CD14-positive monocyte (primary cell): Measurements from ENCODE around the gene PRR13. TPM values are rescaled to one million over a fixed set of nuclear protein-coding genes. Genes with fewer than 3 reads are reported as not detected.

Experiments
- DNase-seq, 3 donors: peaks; one replicate each; pipeline ENCODE4 v3.0.0-alpha.2; 2011 to 2022
- H2AFZ ChIP-seq: 2 replicates; pipeline ENCODE4 v1.6.0; 2012; ENCODE audit warnings: mild to moderate bottlenecking, low read depth, low read length, inconsistent platforms; ENCODE audit not compliant: insufficient read depth, poor library complexity, severe bottlenecking
- H3K27ac ChIP-seq, 2 donors: 1 replicate in 1 of 2; 2 replicates in 1 of 2; pipeline ENCODE4 v1.5.1; 2012 to 2013; ENCODE audit warnings: low read length in 2 of 2, control low read depth in 1 of 2, inconsistent platforms in 1 of 2, low read depth in 1 of 2, mild to moderate bottlenecking in 1 of 2
- H3K27me3 ChIP-seq, 2 donors: one replicate each; pipeline versions ENCODE4 v1.6.0 to v1.6.1; 2011 to 2013; ENCODE audit warnings: low read length in 2 of 2; ENCODE audit not compliant: control insufficient read depth in 2 of 2, insufficient read depth in 2 of 2
- H3K36me3 ChIP-seq, 2 donors: replicated peaks in 1 of 2; 1 replicate in 1 of 2; 2 replicates in 1 of 2; pipeline versions ENCODE4 v1.5.1 to v1.6.1; 2012 to 2013; ENCODE audit warnings: low read length in 2 of 2, control low read depth in 1 of 2, inconsistent platforms in 1 of 2, mild to moderate bottlenecking in 1 of 2; ENCODE audit not compliant: insufficient read depth in 2 of 2, control insufficient read depth in 1 of 2
- H3K4me1 ChIP-seq, 2 donors: 1 replicate in 1 of 2; 2 replicates in 1 of 2; pipeline versions ENCODE4 v1.5.1 to v1.6.1; 2012 to 2013; ENCODE audit warnings: low read length in 2 of 2, control low read depth in 1 of 2, inconsistent platforms in 1 of 2, mild to moderate bottlenecking in 1 of 2, moderate library complexity in 1 of 2; ENCODE audit not compliant: insufficient read depth in 2 of 2, control insufficient read depth in 1 of 2
- H3K4me2 ChIP-seq: replicated peaks from 2 replicates; pipeline ENCODE3; 2012; ENCODE audit warnings: low read length, moderate library complexity, mild to moderate bottlenecking; ENCODE audit not compliant: poor library complexity, severe bottlenecking; ENCODE audit errors: extremely low read depth
- H3K4me3 ChIP-seq, 3 experiments: fragments of 200-600 bp in 1 of 3; sonication (generic) in 1 of 3; replicated peaks in 1 of 3; 1 replicate in 2 of 3; 2 replicates in 1 of 3; pipeline ENCODE4 v1.5.1; 2011 to 2013; ENCODE audit warnings: low read length in 3 of 3, mild to moderate bottlenecking in 3 of 3, control low read depth in 2 of 3, low read depth in 2 of 3, inconsistent platforms in 1 of 3, moderate library complexity in 1 of 3
- H3K79me2 ChIP-seq: 2 replicates; pipeline ENCODE4 v1.6.0; 2012; ENCODE audit warnings: mild to moderate bottlenecking, control low read depth, inconsistent platforms, low read length, moderate library complexity; ENCODE audit not compliant: insufficient read depth
- H3K9ac ChIP-seq: 2 replicates; pipeline ENCODE4 v1.6.0; 2017; ENCODE audit warnings: low read length, mild to moderate bottlenecking; ENCODE audit not compliant: insufficient read depth, poor library complexity, severe bottlenecking
- H3K9me3 ChIP-seq, 2 donors: replicated peaks in 1 of 2; 1 replicate in 1 of 2; 2 replicates in 1 of 2; pipeline versions ENCODE4 v1.5.1 to v1.6.1; 2012 to 2013; ENCODE audit warnings: low read length in 2 of 2, control low read depth in 1 of 2; ENCODE audit not compliant: control insufficient read depth in 1 of 2, insufficient read depth in 1 of 2
- H4K20me1 ChIP-seq: 2 replicates; pipeline ENCODE4 v1.6.0; 2012; ENCODE audit warnings: mild to moderate bottlenecking, low read length, control low read depth, moderate library complexity; ENCODE audit not compliant: insufficient read depth
- H3K27ac Mint-ChIP-seq, 7 donors: one replicate each; pipeline ENCODE4 v1.8.0; 2020; ENCODE audit warnings: mild to moderate bottlenecking in 7 of 7, mixed read lengths in 7 of 7, moderate library complexity in 6 of 7, inconsistent platforms in 2 of 7
- H3K27me3 Mint-ChIP-seq, 3 donors: one replicate each; pipeline ENCODE4 v1.8.0; 2021 to 2022; ENCODE audit warnings: low read depth in 3 of 3, mild to moderate bottlenecking in 3 of 3, mixed read lengths in 3 of 3, moderate library complexity in 3 of 3, inconsistent platforms in 1 of 3
- H3K36me3 Mint-ChIP-seq, 2 donors: one replicate each; pipeline ENCODE4 v1.8.0; 2020; ENCODE audit warnings: mixed read lengths in 2 of 2, inconsistent platforms in 1 of 2, mild to moderate bottlenecking in 1 of 2
- H3K4me1 Mint-ChIP-seq: one replicate; pipeline ENCODE4 v1.8.0; 2020; ENCODE audit warnings: mild to moderate bottlenecking, mixed read lengths
- H3K4me3 Mint-ChIP-seq, 2 donors: one replicate each; pipeline ENCODE4 v1.8.0; 2020; ENCODE audit warnings: mild to moderate bottlenecking in 2 of 2, mixed read lengths in 2 of 2, moderate library complexity in 1 of 2
- H3K9me3 Mint-ChIP-seq, 7 donors: one replicate each; pipeline ENCODE4 v1.8.0; 2020 to 2022; ENCODE audit warnings: mixed read lengths in 7 of 7, mild to moderate bottlenecking in 6 of 7, moderate library complexity in 6 of 7, inconsistent platforms in 2 of 7
- CTCF ChIP-seq: fragments of 200-600 bp; IDR thresholded peaks from one replicate; pipeline ENCODE4 v1.8.0; 2022; ENCODE audit warnings: antibody characterized with exemption, mild to moderate bottlenecking
- WGBS: methylation state at CpG from one replicate; pipeline ENCODE4 v1.1.5; 2013; ENCODE audit warnings: missing lambda C conversion rate; ENCODE audit not compliant: insufficient coverage; 5-methylcytosine and 5-hydroxymethylcytosine counted together
- intact Hi-C, 2 donors: fragments of 100-400 bp; cut with micrococcal nuclease; formaldehyde crosslinking; loops; one replicate each; pipeline versions ENCODE4 v1.15.0 to v1.15.1; 2023
- polyA plus RNA-seq, 3 donors: library from polyadenylated mRNA; depleted of rRNA in 1 of 3; unstranded in 2 of 3; stranded (reverse) in 1 of 3; fragments of 300-500 nt in 2 of 3; fragments of >200 nt in 1 of 3; fragmentation: Illumina TruSeq in 2 of 3; gene quantifications; 1 replicate in 2 of 3; 2 replicates in 1 of 3; pipeline ENCODE4 v1.2.3, GENCODE V29; 2012 to 2021

PRR13 gene
- polyA plus RNA-seq, 3 donors = 172 to 670 (median 591) TPM

DNA sequence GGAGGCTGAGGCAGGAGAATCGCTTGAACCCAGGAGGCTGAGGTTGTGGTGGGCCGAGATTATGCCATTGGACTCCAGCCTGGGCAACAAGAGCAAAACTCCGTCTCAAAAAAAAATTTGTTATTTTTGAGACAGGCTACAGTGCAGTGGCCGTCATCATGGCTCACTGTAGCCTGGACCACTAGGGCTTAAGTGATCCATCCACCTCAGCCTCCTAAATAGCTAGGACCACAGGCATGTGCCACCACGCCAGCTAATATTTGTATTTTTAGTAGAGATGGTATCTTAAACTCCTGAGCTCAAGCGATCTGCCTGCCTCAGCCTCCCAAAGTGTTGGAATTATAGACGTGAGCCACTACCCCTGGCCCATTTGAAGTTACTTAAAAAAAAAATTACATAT lies 9.4 kb downstream of the PRR13 start:
- no peaks in the 10 kb centered on the region for H3K9me3 Mint-ChIP-seq
- Histone ChIP-seq H3K27me3 (no peaks in the 10 kb centered on the region), H3K79me2 (peaks cover 52% of the 10 kb centered on the region), H3K4me3 (no peak overlapping the region), H4K20me1 (peaks cover 73% of the 10 kb centered on the region), H3K9me3 (no peaks in the 10 kb centered on the region), H3K4me1 (peaks cover 12 to 17% of the 10 kb centered on the region in 2 donors), H3K27ac (no peak overlapping the region), H3K36me3 (peaks cover 43 to 57% of the 10 kb centered on the region in 2 donors), H3K4me2 (no peak overlapping the region), H3K9ac (no peak overlapping the region), H2AFZ (no peak overlapping the region)
- 100% methylated on average over 2 of the region's 7 CpGs for WGBS
- peaks cover 24% of the 10 kb centered on the region for H3K4me1 Mint-ChIP-seq
- no peak overlapping the region for H3K4me3 Mint-ChIP-seq
- peaks cover 0 to 4% (median 0%) of the 10 kb centered on the region in 3 donors for H3K27me3 Mint-ChIP-seq
- peak overlapping the region in 1 of 7 donors; percentile 28 for H3K27ac Mint-ChIP-seq
- DNase-seq = no peak
- H3K36me3 Mint-ChIP-seq = peaks cover 40 to 46% of the 10 kb centered on the region in 2 donors
- no peak for TF ChIP-seq CTCF
- intact Hi-C loops = loop anchor here (5.0 kb wide), 4 partner anchors 51 to 226 kb away; partner anchors contain the start of genes ATP5MC2 (in 1 of the 2), MYG1 (in 1 of the 2), PFDN5 (in 1 of the 2) and TARBP2 (in 1 of the 2)

DNA sequence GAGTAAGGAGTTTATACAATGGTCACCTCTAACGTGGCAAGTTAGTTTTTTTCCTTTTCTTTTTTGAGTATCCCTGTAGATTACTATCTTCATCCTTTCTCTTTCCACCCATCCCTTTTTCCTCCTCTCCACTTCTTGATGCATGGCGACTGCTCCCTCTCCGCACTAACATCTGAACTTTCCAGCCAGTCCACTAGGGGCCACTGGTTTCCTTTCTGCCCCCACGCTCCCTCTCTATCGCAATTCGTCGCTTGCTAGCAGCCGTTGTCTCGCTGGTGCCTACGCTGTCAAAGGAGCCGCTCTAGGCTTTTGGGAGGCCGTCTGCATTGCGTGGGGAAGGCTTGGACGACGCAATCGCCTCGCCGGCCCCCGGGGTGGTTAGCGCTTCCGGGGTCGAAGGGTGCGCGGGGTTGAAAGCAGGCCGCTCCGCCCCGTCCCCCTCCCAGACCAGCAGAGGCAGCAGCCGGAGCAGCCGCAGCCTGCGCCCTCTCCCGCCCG lies 10.2 kb downstream of the PRR13 start, which contains the start of gene PCBP2:
Gene PCBP2 (plus strand): TSS at position 442 of the 498 bp plus-strand sequence. CDS start 2,699 bp downstream, outside the sequence.
- WGBS = 0% methylated on average over 21 of the region's 32 CpGs
- H3K9me3 ChIP-seq = no peaks in the 10 kb centered on the region

More for the DNA sequence above, 10.2 kb downstream of the PRR13 start, which contains the start of gene PCBP2:
- Histone ChIP-seq H3K4me1 (peaks cover 12 to 17% of the 10 kb centered on the region in 2 donors), H3K27ac (peak within 1 kb of the TSS; percentile 85 to 91), H3K4me3 (peak within 1 kb of the TSS; percentile 80 to 95 (median 87)), H3K79me2 (peaks cover 58% of the 10 kb centered on the region), H3K9ac (peak within 1 kb of the TSS; percentile 87), H4K20me1 (peaks cover 74% of the 10 kb centered on the region), H3K4me2 (peak within 1 kb of the TSS; percentile 88), H3K27me3 (no peaks in the 10 kb centered on the region), H3K36me3 (peaks cover 44 to 57% of the 10 kb centered on the region in 2 donors), H2AFZ (peak within 1 kb of the TSS; percentile 7)
- Mint-ChIP-seq H3K27ac (peak within 1 kb of the TSS; percentile 96 to 99 (median 99)), H3K4me3 (peak within 1 kb of the TSS; percentile 94 to 99), H3K9me3 (no peaks in the 10 kb centered on the region), H3K4me1 (peaks cover 19% of the 10 kb centered on the region), H3K27me3 (peaks cover 0 to 4% (median 0%) of the 10 kb centered on the region in 3 donors), H3K36me3 (peaks cover 40 to 46% of the 10 kb centered on the region in 2 donors)
- peak; percentile 81 for TF ChIP-seq CTCF
- intact Hi-C loops = loop anchor here (1.0 to 5.0 kb wide), 5 partner anchors 50 to 226 kb away; partner anchors contain the start of genes TARBP2 (in 2 of the 2), ATP5MC2 (in 1 of the 2), MYG1 (in 1 of the 2) and PFDN5 (in 1 of the 2)
- peak; percentile 98 to 99 (median 98) for DNase-seq
